GF-D8 (cell line): Measurements from ENCODE around the gene C13orf46.
"Not testable (repeated sequence)": the region's sequence is repeated elsewhere in the genome, so short reads cannot be mapped to it uniquely, and the experiment has no call there.

Source experiments
- DNase-seq: peaks from one replicate; lab custom pipeline; 2025; lab: John Stamatoyannopoulos, UW

Gene C13orf46

DNA sequence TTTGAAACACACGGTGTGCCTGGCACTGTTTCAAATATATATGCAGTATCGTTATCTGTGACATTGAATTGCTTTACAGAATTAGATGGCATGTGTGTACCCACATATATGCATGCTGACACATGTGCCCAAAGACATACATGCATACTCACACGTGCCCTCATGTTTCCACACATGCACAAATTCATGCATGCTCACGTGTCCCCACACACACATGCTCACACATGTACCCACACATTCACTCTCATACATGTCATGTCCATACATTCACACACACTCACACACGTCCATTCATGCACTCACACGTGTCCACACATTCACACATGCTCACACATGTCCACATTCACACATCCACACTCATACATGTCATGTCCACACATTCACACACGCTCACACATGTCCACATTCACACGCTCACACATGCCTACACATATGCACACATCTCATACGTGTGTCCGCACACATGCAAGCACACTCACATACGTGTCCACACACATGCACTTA is 17.9 kb upstream of the C13orf46 start:
- DNase-seq = no peak

DNA sequence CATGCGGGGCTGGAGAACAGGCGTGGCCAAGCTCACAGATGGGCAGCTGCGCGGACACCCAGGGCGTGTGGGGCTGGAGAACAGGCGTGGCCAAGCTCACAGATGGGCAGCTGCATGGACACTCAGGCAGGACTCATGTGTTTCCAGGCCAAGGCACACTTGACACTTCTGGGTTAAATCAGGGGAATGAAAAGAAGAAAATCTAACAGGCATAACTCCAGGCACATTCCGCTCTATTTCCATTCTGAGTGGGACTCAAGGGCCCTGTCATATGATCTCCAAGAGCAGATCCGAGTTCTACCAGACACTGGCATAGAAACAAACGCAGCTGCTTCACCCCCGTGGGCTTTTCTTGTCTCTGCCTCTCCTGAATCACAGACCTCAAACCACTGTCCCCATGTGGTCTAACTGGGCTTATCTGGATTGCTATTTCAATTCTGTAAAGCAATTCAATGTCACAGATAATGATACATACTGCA is 17.4 kb upstream of the C13orf46 start:
- DNase-seq = no peak

DNA sequence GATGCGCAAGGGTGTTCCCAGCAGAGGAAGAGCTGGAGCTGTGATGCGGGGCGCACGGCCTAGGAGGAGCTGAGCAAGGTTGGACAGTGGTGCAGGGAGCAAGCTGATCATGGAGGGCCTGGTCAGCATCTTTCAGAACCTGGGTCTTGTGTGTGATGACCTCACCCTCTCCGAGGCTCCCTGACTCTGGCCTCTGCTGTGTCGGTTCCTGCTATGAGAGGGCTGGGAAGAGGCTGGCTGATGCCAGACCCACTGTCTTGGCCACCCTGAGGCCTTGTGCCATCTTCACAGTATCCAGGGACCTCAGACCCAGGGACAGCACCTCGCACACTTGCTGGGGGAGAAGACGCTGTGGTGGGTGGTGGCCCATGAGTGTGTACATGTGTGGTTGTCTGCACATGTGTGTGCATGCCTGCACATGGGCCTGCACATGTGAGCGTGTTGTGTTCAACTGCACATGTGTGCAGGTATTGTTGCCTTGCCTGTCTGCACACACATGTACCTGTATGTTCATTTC is 16.5 kb upstream of the C13orf46 start:
- DNase-seq = no peak

DNA sequence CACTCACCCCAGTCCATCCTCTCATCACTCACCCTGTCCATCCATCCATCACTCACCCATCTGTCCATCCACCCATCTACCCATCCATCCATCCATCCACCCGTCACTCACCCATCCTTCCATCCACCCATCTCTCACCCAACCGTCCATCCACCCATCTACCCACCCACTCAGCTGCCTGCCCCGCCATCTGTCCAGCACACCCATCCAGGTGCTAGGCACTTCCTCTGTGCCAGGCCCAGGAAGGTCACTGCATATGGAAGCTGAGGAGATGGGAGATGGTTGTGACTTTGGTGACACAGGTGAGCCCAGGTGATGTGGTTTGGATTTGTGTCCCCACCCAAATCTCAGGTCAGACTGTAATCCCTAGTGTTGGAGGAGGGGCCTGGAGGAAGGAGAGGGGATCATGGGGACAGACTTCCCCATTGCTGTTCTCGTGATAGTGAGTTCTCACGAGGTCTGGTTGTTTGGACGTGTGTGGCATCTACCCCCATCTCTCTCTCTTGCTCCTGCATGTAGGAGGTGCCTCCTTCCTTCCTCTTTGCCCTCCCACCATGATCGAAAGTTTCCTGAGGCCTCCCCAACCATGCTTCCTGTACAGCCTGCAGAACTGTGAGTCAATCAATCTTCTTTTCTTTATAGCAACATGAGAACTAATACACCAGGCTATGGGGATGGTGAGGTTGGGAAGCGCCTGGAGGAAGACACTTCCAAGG is 15.9 kb upstream of the C13orf46 start:
- no peak for DNase-seq

DNA sequence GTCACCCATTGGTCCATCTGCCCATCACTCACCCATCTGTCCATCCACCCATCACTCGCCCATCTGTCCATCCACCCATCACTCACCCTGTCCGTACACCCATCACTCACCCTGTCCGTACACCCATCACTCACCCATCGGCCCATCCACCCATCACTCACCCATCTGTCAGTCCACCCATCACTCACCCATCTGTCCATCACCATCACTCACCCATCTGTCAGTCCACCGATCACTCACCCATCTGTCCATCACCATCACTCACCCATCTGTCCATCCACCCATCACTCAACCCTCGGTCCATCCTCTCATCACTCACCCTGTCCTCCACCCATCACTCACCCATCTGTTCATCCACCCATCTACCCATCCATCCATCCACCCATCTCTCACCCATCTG is 15.0 kb upstream of the C13orf46 start:
- DNase-seq = not testable (repeated sequence)

DNA sequence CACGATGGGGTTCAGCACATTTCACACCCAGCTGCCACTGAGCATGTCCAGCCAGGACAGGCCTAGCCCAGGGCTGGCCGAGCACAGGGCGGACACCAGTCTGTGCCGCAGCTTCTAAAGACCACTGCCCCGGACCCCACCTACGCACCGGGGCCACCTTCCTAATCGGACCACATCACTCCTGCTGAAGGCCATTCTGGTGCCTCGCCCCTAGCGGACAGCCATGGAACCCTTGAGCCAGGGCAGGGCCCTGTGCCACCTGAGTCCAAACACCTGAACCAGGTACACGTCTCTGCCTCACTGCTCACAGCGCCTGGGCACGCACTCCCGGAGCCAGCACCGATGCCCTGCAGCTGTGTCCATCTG is 8.4 kb upstream of the C13orf46 start:
- no peak for DNase-seq

DNA sequence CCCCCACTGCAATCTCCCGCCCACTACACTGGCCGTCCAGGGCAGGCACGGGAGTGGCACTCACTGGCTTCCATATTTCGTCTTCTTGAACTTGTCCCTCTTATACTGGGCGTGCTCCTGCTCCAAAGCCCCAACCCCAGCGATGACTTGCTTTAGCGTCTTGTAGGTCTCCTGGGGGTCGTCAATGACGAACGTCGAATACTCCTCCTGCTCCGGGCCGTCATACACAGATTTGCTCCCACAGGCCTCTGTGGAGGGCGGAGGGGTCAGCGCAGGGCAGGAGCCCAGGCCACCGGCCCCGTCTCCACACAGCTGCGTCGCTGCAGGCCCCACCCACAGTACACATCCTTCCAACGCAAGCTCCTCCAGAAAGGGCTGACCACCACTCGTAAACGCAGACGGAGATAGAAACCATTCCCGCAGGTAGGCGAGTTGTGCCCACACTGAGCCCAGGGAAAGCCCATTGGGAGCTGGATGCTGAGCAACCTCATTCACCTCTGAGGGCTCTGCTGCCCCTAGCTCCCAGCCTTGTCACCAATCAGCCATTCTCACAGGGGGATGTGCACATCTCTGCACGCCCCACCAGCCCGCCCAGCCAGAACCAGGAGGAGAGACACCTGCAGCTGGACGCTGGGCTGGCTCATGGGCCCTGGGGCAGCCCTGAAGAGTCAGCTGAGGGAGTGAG is 7.9 kb upstream of the C13orf46 start:
- no peak for DNase-seq

DNA sequence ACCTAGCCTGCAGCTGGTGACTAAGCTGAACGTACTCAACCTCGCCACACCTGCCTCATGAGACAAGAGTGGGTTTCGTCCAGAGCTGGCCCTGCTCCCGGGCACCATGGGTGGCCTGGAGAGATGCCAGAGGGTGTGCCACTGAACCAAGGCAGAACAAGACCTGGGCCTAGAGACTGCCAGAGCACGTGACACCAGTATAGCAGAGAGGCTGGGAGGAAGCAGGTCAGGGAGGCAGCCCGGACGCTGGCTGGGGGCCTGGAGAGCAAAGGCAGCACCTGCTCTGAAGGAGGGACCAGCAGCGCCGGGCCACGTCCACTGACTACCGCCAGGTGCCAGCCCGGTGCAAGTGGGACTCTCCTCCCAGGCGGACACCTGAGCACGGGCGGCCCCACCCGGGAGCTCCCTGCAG is 7.3 kb upstream of the C13orf46 start:
- DNase-seq = no peak

DNA sequence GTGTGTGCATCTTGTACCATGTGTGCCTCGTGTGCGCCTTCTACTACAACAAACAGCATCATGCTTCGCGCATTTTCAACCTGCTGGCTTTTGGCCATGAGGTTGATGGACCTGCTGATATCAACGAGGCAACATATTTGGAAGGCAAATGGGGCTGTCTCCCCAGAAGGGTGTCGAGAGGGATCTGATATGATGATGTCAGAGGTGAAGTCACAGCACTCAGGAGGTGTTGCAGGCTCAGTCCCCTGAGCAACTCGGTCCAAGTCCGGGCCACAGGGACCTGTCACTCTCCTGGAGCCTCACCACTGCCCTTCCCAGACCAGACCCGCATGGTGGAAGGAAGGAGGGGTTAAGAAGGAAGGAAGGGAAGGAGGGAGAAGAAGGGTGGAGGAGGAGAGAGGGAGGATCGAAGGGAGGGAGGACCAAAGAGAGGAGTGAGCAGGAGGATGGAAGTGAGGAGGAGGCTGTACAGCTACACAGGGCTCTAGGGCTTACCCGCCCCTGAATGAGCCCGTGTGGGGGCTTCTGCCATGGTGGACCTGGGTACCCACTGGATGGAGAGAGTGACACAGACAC is 6.7 kb upstream of the C13orf46 start:
- no peak for DNase-seq

DNA sequence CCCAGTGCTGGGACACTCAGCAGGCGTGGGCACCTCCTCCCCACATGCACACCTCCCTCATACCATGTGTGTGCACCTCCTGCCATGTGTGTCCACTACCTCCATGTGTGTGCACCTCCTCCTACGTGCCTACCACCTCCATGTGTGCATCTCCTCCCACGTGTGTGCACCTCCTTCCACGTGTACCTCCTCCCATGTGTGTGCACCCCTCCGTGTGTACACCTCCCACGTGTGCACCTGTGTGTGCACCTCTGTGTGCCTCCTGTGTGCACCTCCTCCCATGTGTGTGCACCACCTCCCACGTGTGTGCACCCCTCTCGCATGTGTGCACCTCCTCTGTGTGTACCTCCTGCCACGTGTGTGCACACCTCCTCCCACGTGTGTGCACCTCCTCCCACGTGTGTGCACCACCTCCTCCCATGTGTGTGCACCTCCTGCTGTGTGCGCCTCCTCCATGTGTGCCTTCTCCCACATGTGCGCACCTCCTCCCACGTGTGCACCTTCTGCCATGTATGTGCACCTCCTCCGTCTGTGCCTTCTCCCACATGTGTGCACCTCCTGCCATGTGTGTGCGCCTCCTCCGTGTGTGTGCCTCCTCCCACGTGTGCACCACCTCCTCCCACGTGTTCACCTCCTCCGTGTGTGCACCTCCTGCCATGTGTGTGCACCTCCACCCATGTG is 6.1 kb upstream of the C13orf46 start:
- no peak for DNase-seq

DNA sequence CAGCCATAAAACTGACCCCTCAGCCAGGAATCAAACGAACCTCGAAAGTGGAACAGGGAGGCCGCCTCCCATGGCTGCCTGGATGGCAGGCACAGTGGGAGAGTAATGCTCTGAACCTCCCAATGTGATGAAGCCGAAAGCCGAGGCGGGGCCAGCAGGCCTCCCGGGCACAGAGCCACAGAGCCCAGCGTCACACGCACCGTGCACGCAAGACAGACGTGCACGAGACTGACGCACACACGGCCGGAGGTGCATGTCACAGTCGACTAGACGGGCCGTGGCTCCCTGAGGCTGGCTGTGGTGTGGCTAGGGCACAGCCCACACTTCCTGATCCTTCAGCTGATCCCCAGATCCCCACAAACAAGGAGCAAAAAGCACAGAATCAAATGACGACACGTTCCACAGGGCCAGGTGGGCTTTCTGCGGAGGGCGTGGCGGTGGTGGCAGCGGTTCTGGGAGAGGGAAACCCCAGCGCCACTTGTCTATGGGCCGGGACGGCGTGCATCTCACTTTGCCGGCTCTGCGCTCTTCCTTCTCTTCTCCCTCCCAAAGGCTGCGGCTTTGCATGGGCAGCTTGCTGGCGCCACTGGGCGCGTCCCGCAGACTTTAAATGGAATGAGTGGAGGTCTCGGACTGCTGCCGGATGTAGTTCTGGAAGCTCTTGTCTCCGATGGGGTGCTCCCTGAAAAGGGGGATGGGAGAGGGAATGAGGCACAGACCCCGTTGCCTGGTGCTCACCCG is 5.0 kb upstream of the C13orf46 start:
- DNase-seq = no peak

DNA sequence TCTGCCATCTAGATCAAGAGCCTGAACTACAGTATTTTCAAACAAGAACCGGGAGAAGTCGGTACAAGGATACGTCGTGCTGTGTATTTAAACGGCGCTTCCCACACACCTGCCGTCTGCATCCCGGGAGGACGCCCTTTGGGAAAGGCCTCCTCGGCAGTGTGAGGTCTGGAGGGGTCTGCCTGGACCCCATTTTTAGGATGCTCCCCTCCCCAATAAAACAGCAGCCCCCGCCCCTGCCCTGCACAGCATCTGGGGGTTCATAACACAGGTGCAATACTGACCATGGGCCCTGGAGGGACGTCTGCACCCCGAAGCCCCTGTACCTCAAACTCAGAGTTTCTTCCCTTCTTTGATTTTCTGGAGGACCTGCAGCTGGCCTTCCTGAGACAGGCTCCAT is 4.1 kb upstream of the C13orf46 start:
- DNase-seq = no peak

DNA sequence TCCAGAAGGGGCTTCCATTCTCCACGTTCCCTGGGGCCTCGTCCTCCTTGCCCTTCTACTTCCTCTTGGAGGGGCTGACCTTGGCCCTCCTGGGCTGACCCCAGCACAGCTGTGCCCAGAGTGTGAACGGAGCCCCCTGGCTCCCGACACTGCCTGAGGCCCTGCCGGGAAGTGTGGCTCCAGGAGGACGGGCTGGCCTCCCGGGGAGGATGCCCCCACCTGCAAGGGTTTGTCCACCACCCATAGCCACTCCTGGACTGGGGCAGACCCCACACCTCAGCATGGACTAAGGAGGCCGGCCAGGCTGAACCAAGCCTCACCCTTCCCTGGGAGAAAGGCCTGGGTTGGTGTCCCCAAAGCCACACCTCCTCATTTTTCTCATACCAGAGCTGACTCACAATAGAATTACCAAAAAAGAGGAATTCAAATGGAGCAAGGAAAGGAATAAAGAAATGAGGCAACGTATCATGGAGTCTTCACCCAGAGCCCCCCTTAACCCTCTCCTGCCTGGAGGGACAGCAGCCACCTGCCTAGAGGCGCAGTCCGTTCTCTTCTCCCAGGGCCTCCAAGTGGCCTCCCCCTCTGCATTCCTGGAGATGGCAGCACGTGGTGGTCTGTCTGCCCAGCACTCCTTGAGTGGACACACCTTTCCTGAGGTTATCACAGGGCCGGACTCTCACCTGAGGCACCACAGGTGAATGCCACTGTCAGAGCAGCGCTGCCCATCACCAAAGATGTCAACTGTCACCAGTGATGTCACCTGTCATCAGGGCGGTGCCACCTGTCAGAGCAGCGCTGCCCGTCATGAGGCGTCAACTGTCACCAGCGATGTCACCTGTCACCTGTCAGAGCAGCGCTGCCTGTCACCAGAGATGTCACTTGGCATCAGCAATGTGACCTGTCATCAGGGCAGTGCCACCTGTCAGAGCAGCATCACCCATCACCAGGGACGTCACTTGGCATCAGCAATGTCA is 3.1 kb upstream of the C13orf46 start:
- DNase-seq = no peak

DNA sequence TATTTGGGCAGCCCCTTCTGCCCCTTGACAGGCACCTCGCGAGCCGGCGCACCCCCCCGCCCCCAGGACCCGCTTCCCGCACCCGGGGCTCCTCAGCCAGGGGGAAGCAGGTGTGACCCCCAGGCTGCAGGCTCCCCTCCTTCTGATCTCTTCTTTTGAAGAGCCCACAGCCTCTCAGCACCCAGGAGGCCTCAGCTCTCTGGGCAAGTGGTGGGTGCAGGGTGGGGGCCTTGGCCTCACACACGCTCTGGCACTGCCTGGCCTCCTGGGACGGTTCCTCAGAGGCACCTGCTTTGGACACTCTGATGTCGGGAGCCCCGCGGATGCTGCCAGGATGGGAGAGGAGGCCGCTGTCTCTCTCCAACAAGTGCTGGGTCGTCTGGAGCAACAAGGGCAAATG is 1.5 kb upstream of the C13orf46 start:
- no peak for DNase-seq

DNA sequence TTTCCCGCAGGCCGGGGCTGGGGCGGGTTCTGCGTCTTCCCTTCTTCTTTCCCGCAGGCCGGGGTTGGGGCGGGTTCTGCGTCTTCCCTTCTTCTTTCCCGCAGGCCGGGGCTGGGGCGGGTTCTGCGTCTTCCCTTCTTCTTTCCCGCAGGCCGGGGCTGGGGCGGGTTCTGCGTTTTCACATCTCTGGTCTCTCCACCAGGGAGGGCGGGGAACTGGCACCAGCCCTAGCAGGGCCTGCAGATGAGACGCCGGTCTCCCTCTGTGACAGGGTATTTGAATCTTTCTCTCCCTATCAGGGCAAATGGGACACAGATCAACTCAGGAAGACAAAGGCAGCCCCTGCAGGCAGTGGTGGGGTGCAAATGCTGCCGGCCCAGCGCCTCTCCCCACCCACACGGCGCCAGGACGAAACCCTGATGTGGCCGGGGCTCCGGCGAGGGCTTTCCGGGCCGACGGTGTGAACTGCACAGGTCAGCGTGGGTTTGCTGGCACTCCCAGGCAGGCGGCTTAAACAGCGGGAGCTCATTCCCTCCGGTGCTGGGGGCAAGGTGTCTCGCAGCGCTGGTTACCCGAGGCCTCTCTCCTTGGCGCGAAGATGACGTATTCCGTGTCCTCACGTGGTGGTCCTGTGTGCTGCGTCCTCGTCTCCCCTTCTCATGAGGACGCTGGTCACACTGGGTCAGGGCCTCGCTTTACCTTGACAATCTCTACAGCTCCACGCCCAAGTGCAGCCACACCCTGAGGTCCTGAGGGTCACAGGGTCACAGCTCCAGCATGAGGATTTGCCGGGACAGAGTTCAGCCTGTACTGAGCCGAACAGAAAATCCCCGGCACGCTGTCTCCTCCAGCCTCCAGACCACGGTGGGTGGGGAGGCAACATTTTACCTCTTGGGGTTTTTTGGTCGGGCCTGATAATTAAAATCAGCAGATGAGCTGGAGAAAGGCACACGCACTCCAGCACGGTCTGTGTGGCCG is 717 bp upstream of the C13orf46 start:
- no peak for DNase-seq

DNA sequence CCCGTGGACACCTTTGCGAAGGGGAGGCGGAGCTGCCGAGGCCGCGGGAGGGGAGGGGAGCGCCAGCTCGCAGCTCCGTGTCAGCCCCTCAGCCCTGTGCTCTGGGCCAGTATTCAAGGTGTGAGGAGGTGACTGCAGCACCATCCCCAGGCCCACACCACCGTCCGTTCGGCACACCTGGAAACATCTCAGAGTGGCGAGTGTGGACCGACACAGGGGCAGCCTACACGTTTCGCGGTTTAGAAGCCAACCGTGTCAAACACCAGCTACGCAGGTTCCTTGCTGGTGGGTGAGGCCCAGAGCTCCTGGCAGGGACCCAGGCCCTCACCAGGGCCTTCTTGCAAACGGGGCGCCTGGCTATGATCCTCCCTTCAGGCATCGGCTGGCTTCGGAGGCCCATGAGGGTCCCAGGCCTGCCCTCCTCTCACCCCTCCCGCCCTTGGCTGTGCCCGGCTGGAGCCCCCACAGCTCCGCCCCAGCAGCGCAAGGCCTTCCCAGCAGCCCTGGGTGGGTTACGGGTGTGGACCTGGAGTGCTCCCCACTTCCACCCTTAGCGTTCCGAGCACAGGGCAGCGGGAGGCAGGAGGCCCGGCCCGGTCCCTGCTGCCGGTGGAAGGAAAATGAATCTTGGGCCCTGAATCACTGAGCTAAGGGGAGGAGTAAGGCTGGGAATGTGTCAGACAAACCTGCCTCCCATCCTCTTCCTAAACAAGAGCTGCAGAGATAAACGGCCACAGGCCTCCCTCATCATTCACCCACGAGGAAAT is 1.2 kb downstream of the C13orf46 start:
- no peak for DNase-seq

DNA sequence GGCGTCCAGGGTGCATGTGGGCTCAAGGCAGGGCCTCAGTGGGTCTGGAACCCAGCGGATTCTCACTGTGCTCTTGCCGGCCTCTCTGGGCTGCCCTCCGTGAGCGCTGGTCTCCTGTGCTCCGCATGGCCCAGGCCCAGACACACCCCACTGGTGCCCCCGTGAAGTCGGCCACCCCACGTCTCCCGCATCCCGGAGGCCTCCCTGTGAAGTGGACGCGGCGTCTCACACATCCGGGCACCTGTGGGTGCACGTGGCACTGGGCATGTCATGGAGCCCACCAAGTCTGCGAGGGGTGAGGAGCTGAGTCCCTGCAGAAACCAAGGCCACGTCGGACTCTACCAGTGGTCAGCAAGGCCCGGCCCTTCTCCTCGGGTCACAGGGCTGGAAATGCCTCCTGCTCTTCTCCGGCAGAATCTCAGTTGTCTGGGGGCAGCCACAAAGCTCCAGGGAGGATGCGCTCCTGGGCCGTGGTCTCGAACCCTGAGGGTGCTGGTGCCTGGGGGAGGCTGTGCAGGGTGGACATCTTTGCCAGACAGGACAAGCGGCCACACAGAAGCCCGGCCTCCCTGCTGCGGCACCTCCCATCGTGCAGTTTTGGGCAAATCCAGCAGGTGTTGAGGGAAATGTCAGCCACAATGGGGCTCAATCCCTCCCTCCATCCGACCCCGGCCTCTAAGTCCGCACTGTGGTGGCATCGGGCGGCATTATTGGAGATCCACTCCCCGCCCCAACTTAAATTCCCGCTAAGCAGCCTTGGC is 2.2 kb downstream of the C13orf46 start:
- DNase-seq = no peak
